Panc1 (cell line): ENCODE results near the gene DEPDC5. TPM values are rescaled to one million over a fixed set of nuclear protein-coding genes. Genes with fewer than 3 reads are reported as not detected.

Source experiments
- ATAC-seq: fragments of 200-7000 bp; cut with Tn5 transposase; 2 replicates; pipeline ENCODE4 v1.9.1; 2020; ENCODE audit warnings: mild to moderate bottlenecking, moderate library complexity
- BruUV-seq: library from RNA; stranded (reverse); fragments of 400-500 nt; replicated peaks from 2 replicates; lab custom pipeline; 2021; lab: Mats Ljungman, UMichigan
- CTCF ChIA-PET: fragments of 300-600 bp; sonication (Branson Sonifier 250); formaldehyde crosslinking; loops from one replicate; lab custom pipeline; 2022; ENCODE audit warnings: antibody characterized with exemption; lab: Charles Lee
- POLR2A ChIA-PET: fragments of 300-600 bp; sonication (Branson Sonifier 250); formaldehyde crosslinking; loops from one replicate; lab custom pipeline; 2022; ENCODE audit warnings: antibody characterized with exemption; lab: Charles Lee
- DNase-seq: peaks from one replicate; pipeline ENCODE4 v3.0.0-alpha.2; 2010; ENCODE audit warnings: low read depth, low spot score
- H3K27ac ChIP-seq: 2 replicates; pipeline ENCODE4 v1.5.1; 2011; ENCODE audit warnings: mild to moderate bottlenecking, low read length, inconsistent platforms
- H3K27me3 ChIP-seq: fragments of 200-500 bp; sonication (Bioruptor generic); 2 replicates; pipeline ENCODE4 v1.6.0; 2014; ENCODE audit warnings: low read length, inconsistent platforms; ENCODE audit not compliant: control insufficient read depth, insufficient read depth
- H3K36me3 ChIP-seq: fragments of 200-500 bp; sonication (Bioruptor generic); 2 replicates; pipeline ENCODE4 v1.5.1; 2014; ENCODE audit warnings: inconsistent platforms, mild to moderate bottlenecking, low read length, moderate library complexity; ENCODE audit not compliant: control insufficient read depth, insufficient read depth
- H3K4me1 ChIP-seq: 2 replicates; pipeline ENCODE4 v1.5.1; 2011; ENCODE audit warnings: inconsistent platforms, mild to moderate bottlenecking, low read length, moderate library complexity; ENCODE audit not compliant: control insufficient read depth, insufficient read depth
- H3K4me3 ChIP-seq, 2 experiments: 2 replicates each; pipeline ENCODE4 v1.5.1; 2011 to 2012; ENCODE audit warnings: low read depth in 2 of 2, low read length in 2 of 2, mild to moderate bottlenecking in 2 of 2, inconsistent platforms in 1 of 2, moderate library complexity in 1 of 2
- H3K9me3 ChIP-seq: fragments of 200-500 bp; sonication (Bioruptor generic); 2 replicates; pipeline ENCODE4 v1.5.1; 2014; ENCODE audit warnings: low read depth, mild to moderate bottlenecking, inconsistent platforms, low read length, moderate library complexity; ENCODE audit not compliant: control insufficient read depth, insufficient read depth
- POLR2AphosphoS5 ChIP-seq: IDR thresholded peaks from 2 replicates; pipeline ENCODE4 v1.6.1; 2012; ENCODE audit warnings: mild to moderate bottlenecking, low read depth, low read length, moderate library complexity
- SIN3A ChIP-seq: IDR thresholded peaks from 2 replicates; pipeline ENCODE4 v1.6.1; 2012; ENCODE audit warnings: low read depth, mild to moderate bottlenecking, low read length, moderate library complexity, borderline replicate concordance; ENCODE audit not compliant: insufficient read depth
- TCF7L2 ChIP-seq: IDR thresholded peaks from 2 replicates; pipeline ENCODE4 v1.6.1; 2011; ENCODE audit warnings: mild to moderate bottlenecking, low read depth, low read length, inconsistent platforms
- in situ Hi-C: cut with HindIII; loops from 2 replicates; pipeline ENCODE4 v1.10.0; 2016; ENCODE audit warnings: low sequenced_read_pairs, low pct_unique_long_range_greater_than_20kb
- intact Hi-C: fragments of 100-400 bp; cut with micrococcal nuclease; formaldehyde crosslinking; loops from one replicate; pipeline ENCODE4 v1.10.0; 2022; ENCODE audit not compliant: unreplicated experiment
- total RNA-seq: library from RNA; stranded (reverse); gene quantifications from one replicate; pipeline ENCODE4 v1.2.1, GENCODE V29; 2021; ENCODE audit not compliant: unreplicated experiment
- TF ChIP-seq, protein P1 (sequence below): fragments of 450-650 bp; IDR thresholded peaks from 2 replicates; pipeline ENCODE4 v1.5.1; 2017; ENCODE audit warnings: mild to moderate bottlenecking
- TF ChIP-seq, protein P2 (sequence below), 2 experiments: IDR thresholded peaks; 2 replicates each; pipeline ENCODE4 v1.6.1; 2011 to 2012; ENCODE audit warnings: low read depth in 2 of 2, control low read depth in 1 of 2, low read length in 1 of 2, mild to moderate bottlenecking in 1 of 2, moderate library complexity in 1 of 2; ENCODE audit not compliant: insufficient read depth in 1 of 2

Gene DEPDC5
- total RNA-seq, 1 experiment from 2014 or later: 20.2 TPM

DNA sequence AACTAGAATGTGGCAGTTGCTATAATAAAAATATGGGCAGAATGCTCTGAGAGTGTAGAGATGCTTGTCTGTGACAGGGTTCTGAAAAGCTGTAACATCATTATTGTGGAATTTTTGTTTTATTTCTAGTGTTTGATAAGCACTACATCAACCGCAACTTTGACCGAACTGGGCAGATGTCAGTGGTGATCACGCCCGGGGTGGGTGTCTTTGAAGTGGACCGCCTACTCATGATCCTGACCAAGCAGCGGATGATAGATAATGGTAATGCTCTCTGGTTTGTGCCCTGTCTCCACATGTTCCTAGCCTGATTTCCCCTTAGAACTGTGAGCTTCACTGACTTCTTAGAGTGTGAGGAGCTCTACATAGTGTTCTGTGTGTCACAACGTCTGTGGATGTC is 48.8 kb downstream of the DEPDC5 start:
- H3K27me3 ChIP-seq: no peaks in the 10 kb centered on the region
- CTCF ChIA-PET: no interaction called here
- no peak overlapping the region for H3K27ac ChIP-seq
- no peaks in the 10 kb centered on the region for H3K9me3 ChIP-seq
- no peaks in the 10 kb centered on the region for H3K4me1 ChIP-seq
- TF ChIP-seq, protein P1, sequence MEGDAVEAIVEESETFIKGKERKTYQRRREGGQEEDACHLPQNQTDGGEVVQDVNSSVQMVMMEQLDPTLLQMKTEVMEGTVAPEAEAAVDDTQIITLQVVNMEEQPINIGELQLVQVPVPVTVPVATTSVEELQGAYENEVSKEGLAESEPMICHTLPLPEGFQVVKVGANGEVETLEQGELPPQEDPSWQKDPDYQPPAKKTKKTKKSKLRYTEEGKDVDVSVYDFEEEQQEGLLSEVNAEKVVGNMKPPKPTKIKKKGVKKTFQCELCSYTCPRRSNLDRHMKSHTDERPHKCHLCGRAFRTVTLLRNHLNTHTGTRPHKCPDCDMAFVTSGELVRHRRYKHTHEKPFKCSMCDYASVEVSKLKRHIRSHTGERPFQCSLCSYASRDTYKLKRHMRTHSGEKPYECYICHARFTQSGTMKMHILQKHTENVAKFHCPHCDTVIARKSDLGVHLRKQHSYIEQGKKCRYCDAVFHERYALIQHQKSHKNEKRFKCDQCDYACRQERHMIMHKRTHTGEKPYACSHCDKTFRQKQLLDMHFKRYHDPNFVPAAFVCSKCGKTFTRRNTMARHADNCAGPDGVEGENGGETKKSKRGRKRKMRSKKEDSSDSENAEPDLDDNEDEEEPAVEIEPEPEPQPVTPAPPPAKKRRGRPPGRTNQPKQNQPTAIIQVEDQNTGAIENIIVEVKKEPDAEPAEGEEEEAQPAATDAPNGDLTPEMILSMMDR: no peak
- TF ChIP-seq, protein P2, sequence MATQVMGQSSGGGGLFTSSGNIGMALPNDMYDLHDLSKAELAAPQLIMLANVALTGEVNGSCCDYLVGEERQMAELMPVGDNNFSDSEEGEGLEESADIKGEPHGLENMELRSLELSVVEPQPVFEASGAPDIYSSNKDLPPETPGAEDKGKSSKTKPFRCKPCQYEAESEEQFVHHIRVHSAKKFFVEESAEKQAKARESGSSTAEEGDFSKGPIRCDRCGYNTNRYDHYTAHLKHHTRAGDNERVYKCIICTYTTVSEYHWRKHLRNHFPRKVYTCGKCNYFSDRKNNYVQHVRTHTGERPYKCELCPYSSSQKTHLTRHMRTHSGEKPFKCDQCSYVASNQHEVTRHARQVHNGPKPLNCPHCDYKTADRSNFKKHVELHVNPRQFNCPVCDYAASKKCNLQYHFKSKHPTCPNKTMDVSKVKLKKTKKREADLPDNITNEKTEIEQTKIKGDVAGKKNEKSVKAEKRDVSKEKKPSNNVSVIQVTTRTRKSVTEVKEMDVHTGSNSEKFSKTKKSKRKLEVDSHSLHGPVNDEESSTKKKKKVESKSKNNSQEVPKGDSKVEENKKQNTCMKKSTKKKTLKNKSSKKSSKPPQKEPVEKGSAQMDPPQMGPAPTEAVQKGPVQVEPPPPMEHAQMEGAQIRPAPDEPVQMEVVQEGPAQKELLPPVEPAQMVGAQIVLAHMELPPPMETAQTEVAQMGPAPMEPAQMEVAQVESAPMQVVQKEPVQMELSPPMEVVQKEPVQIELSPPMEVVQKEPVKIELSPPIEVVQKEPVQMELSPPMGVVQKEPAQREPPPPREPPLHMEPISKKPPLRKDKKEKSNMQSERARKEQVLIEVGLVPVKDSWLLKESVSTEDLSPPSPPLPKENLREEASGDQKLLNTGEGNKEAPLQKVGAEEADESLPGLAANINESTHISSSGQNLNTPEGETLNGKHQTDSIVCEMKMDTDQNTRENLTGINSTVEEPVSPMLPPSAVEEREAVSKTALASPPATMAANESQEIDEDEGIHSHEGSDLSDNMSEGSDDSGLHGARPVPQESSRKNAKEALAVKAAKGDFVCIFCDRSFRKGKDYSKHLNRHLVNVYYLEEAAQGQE (IDR thresholded peaks at IDR 0.05; ENCODE audit: insufficient read depth in 1 of 2, low read depth in 2 of 2, low read length in 1 of 2): no peak
- TF ChIP-seq POLR2AphosphoS5: no peak
- no peak for TF ChIP-seq SIN3A
- no peak for TF ChIP-seq TCF7L2
- no peak overlapping the region for H3K4me3 ChIP-seq
- H3K36me3 ChIP-seq: peaks cover 7% of the 10 kb centered on the region; the same call in 1 of the 2 replicates
- BruUV-seq: no TSS peak
- ATAC-seq (no peak), DNase-seq (no peak)
- in situ Hi-C loops: no loop called here
- intact Hi-C loops: no loop called here
- POLR2A ChIA-PET: no interaction called here

DNA sequence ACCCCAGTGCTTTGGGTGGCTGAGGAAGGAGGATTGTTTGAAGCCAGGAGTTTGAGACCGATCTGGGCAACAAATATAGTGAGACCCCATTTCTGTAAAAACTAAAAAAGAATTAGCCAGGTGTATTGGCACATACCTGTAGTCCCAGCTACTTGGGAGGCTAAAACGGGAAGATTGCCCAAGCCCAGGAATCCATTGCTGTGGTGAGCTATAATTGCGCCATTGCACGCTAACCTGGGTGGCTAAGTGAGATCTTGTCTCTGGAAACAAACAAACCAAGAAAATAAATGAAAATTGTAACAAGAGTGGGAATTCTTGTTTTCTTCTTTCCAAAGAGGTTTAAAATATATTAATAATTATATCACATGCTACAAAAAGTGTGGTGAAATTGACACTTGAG is 52.9 kb downstream of the DEPDC5 start:
- intact Hi-C loops (no loop called here), in situ Hi-C loops (no loop called here)
- ChIA-PET CTCF (no interaction called here), POLR2A (no interaction called here)
- Histone ChIP-seq H3K36me3 (peaks cover 6% of the 10 kb centered on the region; the same call in 1 of the 2 replicates), H3K27me3 (no peaks in the 10 kb centered on the region), H3K4me1 (no peaks in the 10 kb centered on the region), H3K27ac (no peak overlapping the region), H3K4me3 (no peak overlapping the region), H3K9me3 (no peaks in the 10 kb centered on the region)
- no TSS peak for BruUV-seq
- DNase-seq: no peak
- TF ChIP-seq, protein P2 (IDR thresholded peaks at IDR 0.05; ENCODE audit: insufficient read depth in 1 of 2, low read depth in 2 of 2, low read length in 1 of 2): no peak
- TF ChIP-seq, protein P1: no peak
- TF ChIP-seq POLR2AphosphoS5 (no peak), SIN3A (no peak), TCF7L2 (no peak)
- ATAC-seq: no peak
